IPS-18c (cell line): Measurements from ENCODE around the gene SYT4.
"Not testable (repeated sequence)": the region's sequence is repeated elsewhere in the genome, so short reads cannot be mapped to it uniquely, and the experiment has no call there.

Experiments used
- H3K4me3 ChIP-seq: 2 replicates; pipeline ENCODE4 v1.7.0; 2013; ENCODE audit warnings: low read depth, mild to moderate bottlenecking, low read length, moderate library complexity; ENCODE audit not compliant: insufficient read depth
- H3K9me3 ChIP-seq: one replicate; pipeline ENCODE4 v1.6.1; 2013; ENCODE audit warnings: mild to moderate bottlenecking, low read length, moderate library complexity; ENCODE audit not compliant: control insufficient read depth, insufficient read depth

The SYT4 gene, protein sequence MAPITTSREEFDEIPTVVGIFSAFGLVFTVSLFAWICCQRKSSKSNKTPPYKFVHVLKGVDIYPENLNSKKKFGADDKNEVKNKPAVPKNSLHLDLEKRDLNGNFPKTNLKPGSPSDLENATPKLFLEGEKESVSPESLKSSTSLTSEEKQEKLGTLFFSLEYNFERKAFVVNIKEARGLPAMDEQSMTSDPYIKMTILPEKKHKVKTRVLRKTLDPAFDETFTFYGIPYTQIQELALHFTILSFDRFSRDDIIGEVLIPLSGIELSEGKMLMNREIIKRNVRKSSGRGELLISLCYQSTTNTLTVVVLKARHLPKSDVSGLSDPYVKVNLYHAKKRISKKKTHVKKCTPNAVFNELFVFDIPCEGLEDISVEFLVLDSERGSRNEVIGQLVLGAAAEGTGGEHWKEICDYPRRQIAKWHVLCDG

DNA sequence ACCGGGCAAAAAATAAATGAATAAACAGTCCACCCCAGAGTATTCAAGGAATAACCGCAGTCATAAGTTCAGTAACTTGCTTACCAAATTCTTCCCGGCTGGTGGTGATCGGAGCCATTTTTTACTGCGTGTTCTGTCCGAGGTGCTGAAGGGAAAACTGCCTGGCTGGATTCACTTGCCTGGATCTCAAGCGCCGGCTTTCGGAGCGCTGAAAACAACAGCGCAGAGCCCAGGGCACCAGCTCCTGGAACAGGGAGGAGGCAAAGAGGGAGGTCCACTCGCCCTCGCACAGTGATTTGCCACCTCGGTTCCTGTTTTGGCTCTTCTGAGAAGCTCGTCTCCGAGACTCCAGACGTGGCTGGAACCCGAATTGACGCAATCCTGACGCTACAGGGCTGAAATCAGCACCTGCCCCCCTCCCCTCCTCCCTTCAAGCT, at the start of gene SYT4:
SYT4 (minus strand) TSS at position 327 of the 437 bp plus-strand sequence; CDS start at position 118, 209 bp downstream.
- H3K4me3 ChIP-seq = peak within 1 kb of the TSS; percentile 42; the same call in 1 of the 2 replicates
- H3K9me3 ChIP-seq = no peaks in the 10 kb centered on the region

DNA sequence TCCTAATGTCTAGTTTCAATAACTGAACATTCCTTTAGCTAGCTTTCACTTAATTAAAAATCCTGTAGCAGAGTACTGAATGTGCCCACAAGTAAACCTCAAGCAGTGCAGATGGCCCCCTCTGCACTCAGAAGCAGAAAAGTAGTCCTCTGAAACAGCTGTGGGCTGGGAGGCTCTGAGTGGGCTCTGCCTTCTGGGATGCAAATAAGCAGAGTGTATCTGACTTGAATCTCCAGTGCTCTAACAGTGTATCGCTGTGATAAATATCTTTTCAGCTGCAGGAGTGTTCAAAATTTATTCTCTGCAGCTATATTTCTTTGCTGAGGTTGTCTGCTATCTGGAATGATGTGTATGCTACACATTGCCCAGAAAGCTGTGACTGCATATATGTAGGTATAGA, 44.8 kb upstream of the SYT4 start:
- Histone ChIP-seq H3K4me3 (no peak overlapping the region), H3K9me3 (no peaks in the 10 kb centered on the region)

DNA sequence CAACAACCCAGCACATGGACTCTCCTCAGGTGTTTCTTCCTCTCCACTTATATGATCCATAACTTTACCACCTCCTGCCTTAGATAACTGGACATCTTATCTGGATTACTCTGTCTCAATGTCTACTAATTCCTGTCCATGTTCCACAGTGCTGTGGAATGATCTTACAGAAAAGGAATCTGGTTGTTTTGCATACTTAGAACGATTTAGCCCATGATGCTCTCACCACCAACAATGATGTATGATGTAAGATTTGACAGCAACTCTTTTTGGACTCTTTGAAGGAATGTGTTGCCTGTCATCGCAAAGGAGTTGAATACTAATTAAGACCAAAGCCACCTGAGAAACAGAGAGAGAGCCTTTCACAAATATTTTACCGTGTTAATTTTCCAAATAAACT, 37.7 kb upstream of the SYT4 start:
- H3K9me3 ChIP-seq = no peaks in the 10 kb centered on the region
- H3K4me3 ChIP-seq = no peak overlapping the region

DNA sequence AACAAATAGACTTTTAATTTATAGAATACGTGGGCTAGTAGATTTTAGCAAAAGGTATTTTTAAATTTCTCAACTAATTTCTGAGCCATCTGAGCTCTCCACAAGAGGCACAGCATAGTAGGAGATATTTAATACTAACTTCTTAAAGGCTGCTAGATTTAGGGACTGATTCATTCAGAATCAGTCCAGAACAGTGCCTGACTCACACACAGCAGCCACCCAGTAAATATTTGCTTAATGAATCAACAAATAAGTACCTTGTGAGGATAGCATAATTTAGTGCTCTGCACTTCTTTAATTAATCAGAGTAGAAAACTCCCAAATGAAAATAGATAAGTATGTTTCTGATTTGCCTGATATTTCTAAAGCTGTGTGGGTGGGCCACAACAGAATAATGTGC, 35.6 kb upstream of the SYT4 start:
- no peak overlapping the region for H3K4me3 ChIP-seq

DNA sequence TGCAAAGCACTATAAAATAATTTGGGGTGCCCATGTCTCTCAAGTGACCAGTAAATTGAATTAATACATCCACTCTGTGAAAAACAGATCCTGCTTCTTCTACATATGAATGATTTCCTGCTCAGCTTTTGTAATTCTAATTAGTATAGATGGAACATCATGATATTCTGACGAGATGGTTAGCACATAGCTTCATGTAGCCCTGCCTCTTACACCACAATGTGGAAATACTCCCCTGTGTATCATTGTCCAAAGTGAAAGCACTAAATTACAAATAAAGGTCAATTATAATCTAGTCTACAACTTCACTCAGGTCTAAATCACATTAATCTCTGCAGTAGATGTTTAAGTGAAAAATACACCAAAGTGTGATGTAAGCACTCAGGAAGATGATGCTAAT, 32.9 kb upstream of the SYT4 start:
- no peak overlapping the region for H3K4me3 ChIP-seq
- H3K9me3 ChIP-seq = no peaks in the 10 kb centered on the region

More for the DNA sequence above, 35.6 kb upstream of the SYT4 start:
- no peaks in the 10 kb centered on the region for H3K9me3 ChIP-seq

DNA sequence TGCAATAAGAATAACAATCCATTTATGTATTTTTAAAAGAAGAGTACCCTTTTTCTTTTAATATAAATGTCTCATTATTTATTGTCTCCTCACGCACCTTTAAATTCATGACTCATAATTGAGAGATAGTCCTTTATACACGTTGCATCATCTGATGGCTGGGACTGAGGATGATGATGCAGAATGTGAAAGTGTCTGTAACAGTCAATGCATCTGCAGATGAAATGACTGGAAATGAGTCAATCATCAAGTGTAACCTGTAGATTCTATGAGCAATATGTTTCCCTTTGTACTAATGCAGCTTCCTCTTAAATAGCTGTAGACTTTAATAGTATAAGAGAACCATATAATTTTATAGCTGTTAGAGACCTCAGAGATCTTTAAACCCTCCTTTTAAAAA, 26.1 kb upstream of the SYT4 start:
- Histone ChIP-seq H3K9me3 (no peaks in the 10 kb centered on the region), H3K4me3 (no peak overlapping the region)

DNA sequence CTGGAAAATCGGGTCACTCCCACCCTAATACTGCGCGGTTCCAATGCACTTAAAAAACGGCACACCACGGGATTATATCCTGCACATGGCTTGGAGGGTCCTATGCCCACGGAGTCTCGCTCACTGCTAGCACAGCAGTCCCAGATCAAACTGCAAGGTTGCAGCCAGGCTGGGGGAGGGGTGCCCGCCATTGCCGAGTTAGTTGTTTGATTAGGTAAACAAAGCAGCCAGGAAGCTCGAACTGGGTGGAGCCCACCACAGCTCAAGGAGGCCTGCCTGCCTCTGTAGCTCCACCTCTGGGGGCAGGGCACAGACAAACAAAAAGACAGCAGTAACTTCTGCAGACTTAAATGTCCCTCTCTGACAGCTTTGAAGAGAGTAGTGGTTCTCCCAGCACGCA, 8.9 kb upstream of the SYT4 start:
- H3K4me3 ChIP-seq, H3K9me3 ChIP-seq: not testable (repeated sequence)

DNA sequence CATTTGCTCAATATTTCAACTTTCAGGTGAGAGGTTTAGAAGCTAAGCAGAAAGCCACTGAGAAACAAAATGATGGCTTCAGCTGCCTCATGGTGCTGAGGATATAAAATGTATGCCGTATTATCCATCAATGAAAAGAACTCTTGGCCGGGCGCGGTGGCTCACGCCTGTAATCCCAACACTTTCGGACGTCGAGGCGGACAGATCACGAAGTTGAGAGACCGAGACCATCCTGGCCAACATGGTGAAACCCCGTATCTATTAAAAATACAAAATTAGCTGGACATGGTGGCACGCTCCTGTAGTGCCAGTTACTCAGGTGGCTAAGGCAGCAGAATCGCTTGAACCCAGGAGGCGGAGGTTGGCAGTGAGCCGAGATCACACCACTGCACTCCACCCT, 6.0 kb upstream of the SYT4 start:
- H3K4me3 ChIP-seq = no peak overlapping the region
- H3K9me3 ChIP-seq = peaks cover 3% of the 10 kb centered on the region

DNA sequence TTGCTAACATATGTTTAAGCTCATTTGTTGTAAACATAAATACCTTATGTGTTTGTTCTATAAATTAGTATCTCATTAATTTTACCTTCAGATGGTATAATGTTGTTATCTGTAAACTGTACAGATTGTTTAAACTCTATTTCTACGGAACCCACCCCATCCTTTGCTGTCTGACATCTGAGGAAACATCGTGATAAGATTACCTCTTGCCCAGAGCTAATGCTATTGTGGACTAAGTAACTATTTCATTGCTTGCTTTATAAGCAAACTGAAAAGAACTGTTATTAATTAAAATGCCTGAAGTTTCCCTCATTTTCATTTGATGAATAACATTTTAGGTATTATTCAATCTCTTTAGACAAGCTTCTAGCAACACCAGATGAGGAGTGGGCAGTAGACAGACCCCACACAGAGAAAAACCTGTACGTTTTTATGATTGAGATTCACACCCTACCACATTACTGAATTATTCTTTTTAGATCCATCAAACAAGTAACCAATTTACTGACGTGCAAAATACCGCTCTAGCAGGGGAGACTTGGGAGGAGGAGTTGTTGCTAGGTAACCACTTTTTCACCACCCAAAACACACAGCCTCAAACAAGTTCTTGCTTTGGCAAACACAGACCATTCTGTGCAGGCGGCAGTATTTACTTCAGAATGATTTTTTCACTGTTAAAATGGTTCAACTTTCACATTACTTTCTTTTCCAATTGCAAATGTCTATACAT, 1.9 kb upstream of the SYT4 start:
- no peaks in the 10 kb centered on the region for H3K9me3 ChIP-seq

DNA sequence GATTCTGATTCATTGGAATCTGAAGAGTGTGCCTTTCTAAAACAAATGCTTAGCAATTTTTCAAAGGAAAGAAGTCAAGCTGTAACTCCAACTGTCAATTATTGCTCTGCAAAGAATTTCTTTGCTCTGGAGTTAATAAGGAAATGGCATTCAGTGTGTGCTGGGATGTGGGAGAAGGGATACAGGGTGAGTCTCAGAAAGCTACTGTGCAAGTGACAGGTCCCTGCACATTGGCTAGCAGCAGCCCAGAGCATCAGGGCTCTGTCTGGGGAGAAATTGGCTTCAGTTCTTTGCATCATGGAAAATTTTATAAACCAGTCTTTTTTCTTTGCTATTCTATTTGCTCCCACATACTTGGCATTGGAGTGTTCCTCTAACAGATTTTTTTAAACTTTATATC, 1.1 kb upstream of the SYT4 start:
- H3K9me3 ChIP-seq = no peaks in the 10 kb centered on the region
- H3K4me3 ChIP-seq = no peak overlapping the region

More for the DNA sequence above, 1.9 kb upstream of the SYT4 start:
- no peak overlapping the region for H3K4me3 ChIP-seq

DNA sequence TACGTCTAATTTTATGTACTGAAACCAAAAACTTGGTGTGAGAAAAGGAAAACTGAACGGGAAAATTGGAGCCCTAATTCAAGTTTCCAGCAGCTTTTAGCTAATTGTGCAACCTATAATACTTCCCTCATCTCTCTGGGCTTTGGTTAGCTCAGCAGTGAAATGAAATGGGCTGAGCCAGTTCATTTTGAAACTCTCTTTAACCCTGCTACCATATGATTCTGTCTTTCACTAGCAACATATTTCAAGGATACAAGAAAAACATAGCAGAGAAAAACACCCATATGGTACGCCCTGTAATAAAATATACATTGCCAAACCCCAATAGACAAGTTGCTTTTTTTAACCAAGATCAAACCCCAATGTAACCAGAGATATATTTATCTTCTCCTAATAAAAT, 799 bp downstream of the SYT4 start:
- H3K4me3 ChIP-seq = no peak overlapping the region
- H3K9me3 ChIP-seq = no peaks in the 10 kb centered on the region

DNA sequence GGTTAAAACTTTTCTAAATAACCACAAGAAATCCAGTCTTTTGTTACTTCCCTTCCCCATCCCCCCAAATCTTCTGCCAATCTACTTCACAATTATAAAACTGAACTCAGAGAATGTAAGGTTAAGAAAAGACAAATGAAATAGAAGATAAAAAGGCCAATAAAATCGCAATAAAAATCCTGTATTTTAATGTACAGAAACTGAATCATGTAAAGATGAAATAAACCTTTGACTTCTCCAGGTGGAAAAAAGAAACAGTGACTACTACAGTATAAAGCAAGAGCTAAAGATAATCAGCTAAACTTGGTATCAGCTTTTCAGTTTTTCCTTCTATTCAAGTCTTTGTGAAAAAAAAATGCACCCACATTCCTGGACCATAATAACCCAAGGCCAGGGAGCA, 1.7 kb downstream of the SYT4 start:
- Histone ChIP-seq H3K4me3 (no peak overlapping the region), H3K9me3 (no peaks in the 10 kb centered on the region)

DNA sequence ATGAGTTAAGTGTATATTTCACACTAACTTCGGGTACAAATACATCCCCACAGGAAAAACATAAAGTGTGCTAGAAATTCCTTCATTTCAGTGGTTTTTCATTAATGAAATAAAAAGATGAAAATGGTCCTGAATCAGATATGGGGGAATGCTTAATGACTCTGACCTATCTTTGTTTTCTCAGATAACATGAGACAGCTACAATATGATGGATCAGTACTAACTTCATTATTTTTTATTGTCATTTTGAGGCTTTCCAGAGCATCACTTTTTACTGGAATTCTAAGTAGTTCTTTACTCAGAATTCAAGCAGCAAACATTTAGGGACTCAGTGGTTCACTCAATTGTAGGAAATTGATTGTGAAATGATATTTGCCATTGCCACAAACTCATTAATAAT, 2.8 kb downstream of the SYT4 start:
- Histone ChIP-seq H3K9me3 (no peaks in the 10 kb centered on the region), H3K4me3 (no peak overlapping the region)

DNA sequence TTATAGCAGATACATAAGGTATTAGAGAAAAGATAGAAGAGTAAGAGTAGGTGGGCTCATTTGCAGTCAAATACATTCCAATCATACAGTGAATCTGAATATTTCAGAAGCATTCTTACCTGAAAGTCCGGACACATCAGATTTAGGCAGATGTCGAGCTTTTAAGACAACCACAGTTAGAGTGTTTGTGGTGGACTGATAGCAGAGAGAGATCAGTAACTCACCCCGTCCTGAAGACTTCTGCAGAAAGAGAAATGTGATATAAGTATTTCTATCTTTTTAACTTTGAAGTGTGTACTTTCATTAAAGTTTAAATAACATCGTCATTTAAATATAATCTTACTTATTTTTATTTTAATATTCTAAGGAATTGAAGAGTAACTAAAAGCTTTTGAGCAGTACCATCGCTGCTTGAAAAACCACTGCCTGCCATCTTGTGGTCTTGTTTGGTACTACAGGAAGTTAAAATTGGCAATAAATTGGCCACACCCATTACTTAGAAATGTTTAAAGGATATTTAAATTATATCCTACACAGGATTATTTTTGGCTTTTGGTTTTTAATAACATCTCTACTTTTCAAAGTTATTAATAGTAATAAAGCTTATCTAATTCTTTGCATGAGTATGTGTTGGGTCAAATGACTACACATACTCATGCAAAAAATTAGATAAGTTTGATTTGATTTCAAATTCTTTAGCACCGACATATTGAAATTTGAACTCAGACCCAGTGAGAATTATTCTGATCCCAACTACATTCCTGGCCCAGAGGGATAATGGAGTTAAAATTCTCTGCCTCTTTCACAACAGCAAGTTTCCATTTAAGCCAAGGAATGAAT, 5.5 kb downstream of the SYT4 start:
- H3K9me3 ChIP-seq = no peaks in the 10 kb centered on the region
- H3K4me3 ChIP-seq = no peak overlapping the region

DNA sequence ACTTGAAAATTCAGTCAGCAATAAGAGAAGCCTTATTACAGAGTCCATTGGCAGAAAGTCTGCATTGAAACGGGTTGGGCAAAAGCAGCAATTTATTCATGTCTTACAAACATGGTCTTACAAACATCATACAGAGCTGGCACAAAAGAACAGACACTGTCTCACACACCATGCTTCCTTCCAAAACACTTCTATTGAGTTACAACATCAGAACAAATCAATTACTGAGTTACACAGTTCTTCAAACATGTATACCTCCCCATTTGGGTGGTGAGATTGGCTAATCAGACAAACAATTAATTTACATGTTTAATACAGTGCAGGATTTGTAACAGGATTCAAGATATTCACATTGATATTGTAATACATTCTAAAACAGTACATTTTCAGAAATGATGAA, 9.5 kb downstream of the SYT4 start:
- Histone ChIP-seq H3K9me3 (no peaks in the 10 kb centered on the region), H3K4me3 (no peak overlapping the region)

DNA sequence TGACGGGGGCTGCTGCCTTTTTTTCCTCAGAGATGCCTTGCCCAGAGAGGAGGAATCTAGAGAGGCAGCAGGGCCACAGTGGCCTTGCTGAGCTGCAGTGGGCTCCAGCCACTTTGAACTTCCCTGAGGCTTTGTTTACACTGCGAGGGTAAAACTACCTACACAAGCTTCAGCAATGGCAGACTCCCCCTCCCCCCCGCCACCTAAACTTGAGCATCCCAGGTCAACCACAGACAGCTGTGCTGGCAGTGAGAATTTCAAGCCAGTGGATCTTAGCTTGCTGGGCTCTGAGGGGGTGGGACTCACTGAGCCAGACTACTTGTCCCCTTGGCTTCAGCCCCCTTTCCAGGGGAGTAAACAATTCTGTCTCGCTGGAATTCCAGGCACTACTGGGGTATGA, 11.8 kb downstream of the SYT4 start:
- Histone ChIP-seq H3K4me3 (no peak overlapping the region), H3K9me3 (no peaks in the 10 kb centered on the region)

DNA sequence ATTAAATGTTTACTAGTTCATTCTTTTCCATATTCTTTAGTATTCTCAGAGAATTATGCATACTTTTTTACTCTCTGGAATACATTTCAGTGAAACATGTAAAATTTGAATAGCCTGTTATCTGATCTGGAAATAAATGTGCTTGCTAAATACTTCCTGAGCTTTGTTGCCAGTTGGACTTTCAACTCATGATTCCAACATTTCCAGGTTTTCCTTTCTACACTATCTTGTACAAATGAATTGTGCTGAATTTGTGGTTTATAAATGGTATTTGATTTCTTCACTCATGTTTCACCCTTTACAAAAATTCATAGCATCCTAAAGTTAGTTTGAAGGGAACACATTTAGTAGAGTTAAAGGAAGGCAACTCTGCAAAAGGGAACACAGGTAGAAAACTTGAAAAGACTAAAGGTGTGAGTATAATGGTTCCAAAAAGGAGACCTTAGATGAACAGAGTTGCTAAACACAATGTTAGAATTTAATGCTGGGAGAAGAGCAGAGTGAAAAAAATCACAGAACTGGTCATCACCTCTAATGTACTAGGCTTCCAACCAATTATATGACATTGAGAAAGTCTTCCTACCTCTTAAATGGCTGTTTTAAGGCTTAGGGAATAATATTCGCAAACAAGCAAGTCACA, 28.6 kb downstream of the SYT4 start:
- no peak overlapping the region for H3K4me3 ChIP-seq
- H3K9me3 ChIP-seq = no peaks in the 10 kb centered on the region
